Stimulated activated CD4-positive, alpha-beta T cell treated with anti-CD3 and anti-CD28 coated beads, Interleukin-2, amount 100 ng/mL, for 24 hours (primary cell): ENCODE results near the gene NRXN3.
"Not testable (repeated sequence)": the region's sequence is repeated elsewhere in the genome, so short reads cannot be mapped to it uniquely, and the experiment has no call there.

Experiments
- DNase-seq, 2 donors: peaks; one replicate each; pipeline ENCODE4 v3.0.0-alpha.2; 2020

The NRXN3 gene

GRCh38 chr14:79729731-79730130, 1559.6 kb downstream of the NRXN3 start:
- no peak for DNase-seq

- DNase-seq = no peak
Measured at GRCh38 chr14:79730196-79730595, 1560.0 kb downstream of the NRXN3 start.

- no peak for DNase-seq
Measured at GRCh38 chr14:79730953-79731352, 1560.8 kb downstream of the NRXN3 start.

GRCh38 chr14:79732911-79733655, 1562.9 kb downstream of the NRXN3 start:
- no peak for DNase-seq

- no peak for DNase-seq
Measured at GRCh38 chr14:79734151-79734550, 1564.0 kb downstream of the NRXN3 start.

- DNase-seq = no peak
Measured at GRCh38 chr14:79734656-79735055, 1564.5 kb downstream of the NRXN3 start.

- DNase-seq = no peak
Measured at GRCh38 chr14:79735121-79735520, 1564.9 kb downstream of the NRXN3 start.

- no peak for DNase-seq
Measured at GRCh38 chr14:79740066-79740601, 1570.0 kb downstream of the NRXN3 start.

- DNase-seq = no peak
Measured at GRCh38 chr14:79742142-79742541, 1572.0 kb downstream of the NRXN3 start.

- DNase-seq = no peak
Measured at GRCh38 chr14:79745046-79745445, 1574.9 kb downstream of the NRXN3 start.

GRCh38 chr14:79749065-79749464, 1578.9 kb downstream of the NRXN3 start:
- no peak for DNase-seq

- DNase-seq = no peak
Measured at GRCh38 chr14:79758985-79759384, 1588.8 kb downstream of the NRXN3 start.

GRCh38 chr14:79764323-79764722, 1594.2 kb downstream of the NRXN3 start:
- DNase-seq = no peak

GRCh38 chr14:79766511-79766910, 1596.3 kb downstream of the NRXN3 start:
- DNase-seq = no peak

- DNase-seq = no peak
Measured at GRCh38 chr14:79767251-79767650, 1597.1 kb downstream of the NRXN3 start.

GRCh38 chr14:79767721-79768120, 1597.5 kb downstream of the NRXN3 start:
- not testable (repeated sequence) for DNase-seq

GRCh38 chr14:79781882-79782281, 1611.7 kb downstream of the NRXN3 start:
- no peak for DNase-seq

- no peak for DNase-seq
Measured at GRCh38 chr14:79783041-79783440, 1612.9 kb downstream of the NRXN3 start.

GRCh38 chr14:79786522-79786921, 1616.3 kb downstream of the NRXN3 start:
- no peak for DNase-seq

GRCh38 chr14:79788346-79788745, 1618.2 kb downstream of the NRXN3 start:
- DNase-seq = no peak

GRCh38 chr14:79791055-79791732, 1621.0 kb downstream of the NRXN3 start:
- DNase-seq = no peak

GRCh38 chr14:79802093-79802492, 1631.9 kb downstream of the NRXN3 start:
- no peak for DNase-seq

- DNase-seq = no peak
Measured at GRCh38 chr14:79805636-79806035, 1635.5 kb downstream of the NRXN3 start.
